ENCODE data around the gene SV2B.

SV2B gene

DNA sequence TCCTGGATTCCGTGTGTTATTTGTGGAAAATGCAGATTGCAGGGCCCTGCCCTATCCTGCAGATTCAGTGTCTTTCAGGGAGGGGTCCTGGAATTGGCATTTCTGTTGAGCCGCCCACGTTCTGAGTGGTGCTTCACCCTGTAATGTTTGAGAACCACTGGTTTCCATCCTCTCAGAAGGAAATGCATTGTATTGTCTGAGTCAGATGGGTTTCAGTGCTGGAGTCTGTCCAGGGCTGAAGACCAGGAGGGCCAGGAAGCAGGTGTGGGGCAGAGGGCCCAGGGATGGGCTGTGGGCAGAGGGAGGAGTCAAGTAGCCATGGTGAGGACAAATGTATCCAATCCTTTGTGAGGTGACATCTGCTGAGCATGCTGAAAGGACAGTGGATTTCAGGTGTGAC lies 123.8 kb downstream of the SV2B start:
- TF ChIP-seq, protein P1, sequence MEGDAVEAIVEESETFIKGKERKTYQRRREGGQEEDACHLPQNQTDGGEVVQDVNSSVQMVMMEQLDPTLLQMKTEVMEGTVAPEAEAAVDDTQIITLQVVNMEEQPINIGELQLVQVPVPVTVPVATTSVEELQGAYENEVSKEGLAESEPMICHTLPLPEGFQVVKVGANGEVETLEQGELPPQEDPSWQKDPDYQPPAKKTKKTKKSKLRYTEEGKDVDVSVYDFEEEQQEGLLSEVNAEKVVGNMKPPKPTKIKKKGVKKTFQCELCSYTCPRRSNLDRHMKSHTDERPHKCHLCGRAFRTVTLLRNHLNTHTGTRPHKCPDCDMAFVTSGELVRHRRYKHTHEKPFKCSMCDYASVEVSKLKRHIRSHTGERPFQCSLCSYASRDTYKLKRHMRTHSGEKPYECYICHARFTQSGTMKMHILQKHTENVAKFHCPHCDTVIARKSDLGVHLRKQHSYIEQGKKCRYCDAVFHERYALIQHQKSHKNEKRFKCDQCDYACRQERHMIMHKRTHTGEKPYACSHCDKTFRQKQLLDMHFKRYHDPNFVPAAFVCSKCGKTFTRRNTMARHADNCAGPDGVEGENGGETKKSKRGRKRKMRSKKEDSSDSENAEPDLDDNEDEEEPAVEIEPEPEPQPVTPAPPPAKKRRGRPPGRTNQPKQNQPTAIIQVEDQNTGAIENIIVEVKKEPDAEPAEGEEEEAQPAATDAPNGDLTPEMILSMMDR (IDR thresholded peaks at IDR 0.05; ENCODE audit: insufficient read depth, low read depth, low read length, missing control alignments), result no peak
- no peak for DNase-seq (ENCODE audit: low read depth)

DNA sequence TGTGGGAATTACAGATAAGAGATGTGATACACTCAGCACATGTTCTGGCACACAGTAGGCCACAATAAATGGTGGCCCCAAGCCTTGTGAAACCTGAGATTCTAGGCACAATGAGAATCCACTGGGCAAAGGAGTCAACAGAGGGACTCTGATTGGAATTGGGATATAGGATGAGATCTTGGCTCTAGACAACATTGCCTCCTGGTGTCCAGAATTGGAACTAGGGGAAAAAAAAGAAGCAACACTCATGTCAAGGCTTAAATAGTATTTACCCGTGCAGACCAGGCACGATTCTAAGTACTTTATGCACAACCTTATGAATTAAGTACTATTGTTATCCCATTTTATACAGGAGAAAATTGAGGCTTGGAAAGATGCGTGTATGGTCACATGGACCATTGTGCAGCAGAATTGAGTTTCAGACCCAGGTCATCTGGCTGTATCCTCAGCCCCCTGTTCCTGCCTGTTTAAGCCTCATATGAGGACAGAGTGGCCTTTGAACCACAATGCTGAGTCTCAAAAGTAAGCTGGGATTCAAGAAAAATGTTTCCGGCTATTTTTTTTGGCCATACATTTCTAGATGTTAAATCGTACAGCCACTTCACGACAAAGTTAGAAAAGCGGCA lies 124.8 kb downstream of the SV2B start:
- no peak overlapping the region for H3K4me3 ChIP-seq (ENCODE audit: low read length)
- peak; percentile 46 for DNase-seq (ENCODE audit: low read depth)
- TF ChIP-seq, protein P1 (IDR thresholded peaks at IDR 0.05; ENCODE audit: insufficient read depth, low read depth, low read length, missing control alignments), result peak; percentile 53

More for the DNA sequence above, 123.8 kb downstream of the SV2B start:
- no peak overlapping the region for H3K4me3 ChIP-seq (ENCODE audit: low read length)

DNA sequence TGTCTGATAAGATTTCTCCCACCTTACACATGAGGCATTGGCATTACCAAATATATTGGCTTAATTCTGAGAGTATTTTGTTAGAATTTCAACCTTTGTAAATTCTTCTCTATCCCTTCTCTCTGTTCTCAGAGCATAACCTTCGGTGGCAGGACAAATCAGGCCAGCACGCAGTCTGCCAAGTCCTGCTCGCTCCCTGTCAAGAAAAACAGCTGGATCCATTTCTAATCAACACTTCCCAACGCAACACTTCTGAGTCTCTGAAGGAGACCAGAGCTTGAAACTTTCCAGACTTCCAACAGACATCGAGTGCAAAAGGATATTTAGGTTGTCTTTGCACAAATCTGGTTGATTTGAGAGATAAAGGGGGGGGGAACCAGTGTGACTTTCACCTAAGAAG lies 125.7 kb downstream of the SV2B start:
- no peak overlapping the region for H3K4me3 ChIP-seq (ENCODE audit: low read length)
- TF ChIP-seq, protein P1 (IDR thresholded peaks at IDR 0.05; ENCODE audit: insufficient read depth, low read depth, low read length, missing control alignments), result no peak
- DNase-seq (ENCODE audit: low read depth), result no peak

DNA sequence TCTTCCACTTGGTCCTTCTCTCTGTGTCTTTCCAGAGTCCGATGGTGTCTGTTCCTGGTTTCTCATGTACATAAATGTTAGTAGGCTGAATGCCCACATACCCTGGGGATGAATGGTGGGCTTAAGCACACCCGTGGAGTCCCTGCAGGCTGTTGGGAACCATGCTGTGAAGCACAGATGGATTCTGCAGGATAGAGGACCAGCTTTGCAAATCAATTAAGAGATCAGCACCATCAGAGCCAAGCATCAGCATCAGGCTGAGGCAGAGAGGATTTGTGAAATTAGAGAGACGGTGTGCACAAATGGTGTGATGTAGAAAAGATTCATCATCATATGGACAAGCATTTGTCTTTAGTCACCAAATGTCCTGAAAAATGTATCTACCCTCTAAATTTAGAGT lies 127.1 kb downstream of the SV2B start:
- H3K4me3 ChIP-seq (ENCODE audit: low read length), result no peak overlapping the region
- TF ChIP-seq, protein P1 (IDR thresholded peaks at IDR 0.05; ENCODE audit: insufficient read depth, low read depth, low read length, missing control alignments), result no peak
- no peak for DNase-seq (ENCODE audit: low read depth)

DNA sequence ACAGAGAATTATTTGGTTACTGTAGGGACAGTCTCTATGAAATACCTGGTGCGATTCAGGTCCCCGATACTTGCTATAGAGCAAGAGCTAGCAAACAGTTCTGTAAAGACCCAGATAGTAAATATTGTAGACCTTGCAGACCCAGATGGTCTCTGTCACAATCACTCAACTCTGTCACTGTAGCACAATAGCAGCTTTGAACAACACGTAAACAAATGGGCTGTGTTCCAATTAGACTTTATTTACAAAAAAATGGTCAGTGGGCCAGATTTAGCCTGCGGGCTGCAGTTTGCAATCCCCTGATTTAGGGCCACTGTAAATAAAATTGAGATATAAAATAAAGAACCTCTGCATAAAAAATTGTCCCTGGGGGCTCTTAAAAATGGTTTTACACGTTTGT lies 127.7 kb downstream of the SV2B start:
- TF ChIP-seq, protein P1 (IDR thresholded peaks at IDR 0.05; ENCODE audit: insufficient read depth, low read depth, low read length, missing control alignments), result no peak
- no peak overlapping the region for H3K4me3 ChIP-seq (ENCODE audit: low read length)
- no peak for DNase-seq (ENCODE audit: low read depth)

DNA sequence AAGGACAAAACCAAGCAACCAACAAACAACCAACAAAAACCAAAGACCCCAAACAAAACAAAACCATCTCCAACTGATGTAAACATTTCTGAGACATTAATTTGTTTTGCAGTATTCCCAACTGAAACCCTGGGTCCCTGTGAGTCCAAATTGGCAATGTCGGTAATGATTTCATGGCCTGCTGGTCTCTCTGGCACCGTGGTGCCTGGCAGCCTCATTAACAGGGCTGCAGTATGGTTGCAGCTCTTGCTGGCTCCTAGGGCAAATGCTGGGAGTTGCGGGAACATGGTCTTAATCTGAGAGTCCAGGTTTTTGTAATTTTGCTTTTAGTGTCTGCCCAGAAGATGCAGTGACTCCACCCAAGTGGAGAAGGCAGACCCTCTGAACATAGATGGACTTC lies 128.3 kb downstream of the SV2B start:
- H3K4me3 ChIP-seq (ENCODE audit: low read length), result no peak overlapping the region
- TF ChIP-seq, protein P1 (IDR thresholded peaks at IDR 0.05; ENCODE audit: insufficient read depth, low read depth, low read length, missing control alignments), result no peak
- no peak for DNase-seq (ENCODE audit: low read depth)

DNA sequence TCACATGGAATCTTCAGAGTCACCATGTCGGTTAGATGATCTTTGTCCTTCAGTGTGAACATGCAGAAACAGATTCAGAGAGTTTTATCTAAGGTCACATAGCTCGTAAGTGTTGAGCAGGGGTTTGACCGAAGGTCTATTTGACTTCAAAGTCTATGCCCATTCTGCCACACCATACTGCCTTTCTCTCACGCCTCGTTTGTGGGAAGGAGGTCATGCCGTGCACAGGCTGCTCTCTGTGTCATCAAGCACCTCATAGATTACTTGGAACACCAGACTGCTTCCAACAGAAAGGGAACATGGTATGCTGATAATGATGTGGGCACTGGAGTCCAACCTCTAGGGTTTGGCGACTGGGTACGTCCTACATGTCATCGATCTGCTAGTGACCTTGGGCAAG lies 128.8 kb downstream of the SV2B start:
- DNase-seq (ENCODE audit: low read depth), result no peak
- TF ChIP-seq, protein P1 (IDR thresholded peaks at IDR 0.05; ENCODE audit: insufficient read depth, low read depth, low read length, missing control alignments), result no peak
- H3K4me3 ChIP-seq (ENCODE audit: low read length), result no peak overlapping the region

Data from epithelial cell of esophagus (primary cell).